C4-2B (cell line): ENCODE results near the gene OR7C1.

Source experiments
- H3K27ac ChIP-seq: fragments of 450-650 bp; 2 replicates; pipeline ENCODE4 v1.5.1; 2017
- CTCF ChIP-seq: fragments of 450-650 bp; conservative IDR thresholded peaks from 2 replicates; pipeline ENCODE4 v1.5.1; 2017; ENCODE audit warnings: mild to moderate bottlenecking
- ZFX ChIP-seq: fragments of 450-650 bp; IDR thresholded peaks from 2 replicates; pipeline ENCODE4 v1.6.1; 2017

OR7C1 gene

GRCh38 chr19:14764401-14764800 is 70.6 kb downstream of the OR7C1 start:
- TF ChIP-seq ZFX (no peak), CTCF (no peak)
- H3K27ac ChIP-seq = no peak overlapping the region

DNA sequence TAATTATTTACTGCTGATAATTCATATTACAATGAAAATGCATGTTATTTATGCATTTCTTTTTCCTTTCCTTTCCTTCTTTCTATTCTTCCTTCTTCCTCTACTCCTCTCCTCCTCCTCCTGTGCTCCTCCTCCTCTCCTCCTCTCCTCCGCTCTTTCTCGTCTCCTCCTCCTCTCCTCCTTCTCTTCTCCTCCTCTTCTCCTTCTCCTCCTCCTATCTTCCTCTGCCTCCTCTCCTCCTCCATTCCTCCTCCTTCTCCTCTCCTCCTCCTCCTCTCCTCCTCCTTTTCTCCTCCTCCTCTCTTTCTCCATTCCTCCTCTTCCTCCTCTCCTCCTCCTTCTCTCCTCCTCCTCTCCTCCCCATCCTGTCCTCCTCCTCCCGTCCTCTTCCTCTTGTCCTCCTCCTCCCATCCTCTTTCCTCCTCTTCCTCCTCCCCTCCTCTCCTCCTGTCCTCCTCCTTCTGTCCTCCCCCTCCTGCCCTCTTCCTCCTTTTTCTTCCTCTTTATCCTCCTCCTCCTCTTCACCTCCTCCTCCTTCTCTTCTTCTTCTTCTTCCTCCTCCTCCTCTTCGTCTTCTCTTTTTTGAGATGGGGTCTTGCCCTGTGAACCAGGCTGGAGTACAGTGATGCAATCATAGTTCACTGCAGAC is 71.4 kb downstream of the OR7C1 start:
- TF ChIP-seq CTCF (no peak), ZFX (no peak)
- no peak overlapping the region for H3K27ac ChIP-seq

- no peak overlapping the region for H3K27ac ChIP-seq
- TF ChIP-seq CTCF (no peak), ZFX (no peak)
Observed at GRCh38 chr19:14762111-14762510, 72.9 kb downstream of the OR7C1 start.

DNA sequence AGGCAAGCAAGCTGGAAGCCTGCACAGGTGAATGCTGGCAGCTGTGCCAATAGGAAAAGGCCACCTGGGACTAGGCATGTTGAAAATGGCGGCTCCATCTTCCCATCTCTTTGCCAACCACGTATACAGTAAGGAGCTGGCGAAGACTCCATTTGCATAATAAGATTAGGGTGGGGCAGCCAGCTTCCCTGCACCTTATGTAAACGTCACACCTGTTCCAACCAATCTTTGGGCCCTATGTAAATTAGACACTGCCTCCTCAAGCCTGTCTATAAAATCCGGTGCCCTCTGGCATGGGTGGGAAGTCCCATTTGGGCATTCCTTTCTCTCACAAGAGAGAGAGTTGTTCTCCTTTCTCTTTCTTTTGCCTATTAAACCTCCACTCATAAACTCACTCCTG is 73.4 kb downstream of the OR7C1 start:
- no peak for TF ChIP-seq ZFX
- TF ChIP-seq CTCF = no peak
- H3K27ac ChIP-seq = no peak overlapping the region

DNA sequence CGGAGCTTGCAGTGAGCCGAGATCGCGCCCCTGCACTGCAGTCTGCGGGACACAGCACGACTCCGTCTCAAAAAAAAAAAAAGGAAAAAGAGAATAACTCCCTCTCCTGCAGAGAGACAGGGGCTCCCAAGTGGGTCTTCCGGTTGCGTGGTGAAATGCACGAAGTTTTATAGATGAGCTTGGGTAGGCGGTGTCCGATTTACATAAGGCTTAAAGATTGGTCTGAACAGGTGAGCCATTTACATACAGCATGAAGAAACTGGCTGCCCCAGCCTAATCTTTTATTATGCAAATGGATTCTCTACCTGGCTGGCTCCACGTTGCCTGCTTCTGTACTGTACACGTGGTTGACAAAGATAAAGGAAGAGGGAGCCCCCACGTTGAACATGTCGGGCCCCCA is 76.2 kb downstream of the OR7C1 start:
- peak overlapping the region; percentile 39 for H3K27ac ChIP-seq
- TF ChIP-seq ZFX = no peak
- TF ChIP-seq CTCF = no peak

DNA sequence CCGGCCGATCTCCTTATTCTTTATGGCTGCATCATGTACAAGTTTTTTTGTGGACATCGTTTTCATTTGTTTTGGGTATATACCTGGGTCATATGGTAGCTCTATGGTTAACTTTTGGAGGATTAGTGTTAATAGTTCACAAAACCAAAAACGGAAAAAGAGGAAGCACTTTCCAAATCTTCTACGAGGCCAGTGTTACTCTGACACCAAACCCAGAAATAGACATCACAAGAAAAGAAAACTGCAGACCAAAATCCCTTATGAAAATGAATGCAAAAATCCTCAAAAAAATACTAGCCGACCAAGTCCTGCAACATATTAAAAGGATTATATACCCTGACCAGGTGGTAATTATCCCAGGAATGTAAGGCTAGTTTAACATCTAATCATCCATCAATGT is 86.4 kb downstream of the OR7C1 start:
- TF ChIP-seq CTCF (no peak), ZFX (no peak)
- no peak overlapping the region for H3K27ac ChIP-seq
